Endometrial microvascular endothelial cells (primary cell): ENCODE results near the gene CPNE5. TPM values are rescaled to one million over a fixed set of nuclear protein-coding genes. Genes with fewer than 3 reads are reported as not detected.

Source experiments
- in situ Hi-C: cut with HindIII; loops from 2 replicates; pipeline ENCODE4 v1.10.0; 2017; ENCODE audit warnings: low sequenced_read_pairs, low pct_unique_long_range_greater_than_20kb; ENCODE audit errors: inconsistent ontology term
- total RNA-seq: library from RNA; depleted of rRNA; stranded (reverse); fragments of >200 nt; gene quantifications from one replicate; pipeline ENCODE4 v1.2.3, GENCODE V29; 2015; ENCODE audit errors: inconsistent ontology term

CPNE5 gene
- 3.5 TPM for total RNA-seq

- in situ Hi-C loops, result no loop called here
Observed at GRCh38 chr6:36838896-36839748, at the start of gene CPNE5. CPNE5 (minus strand) TSS chr6:36839444; CDS start chr6:36839377, 67 bp downstream.

- in situ Hi-C loops, result no loop called here
Observed at GRCh38 chr6:36888115-36888643, 48.9 kb upstream of the CPNE5 start.

GRCh38 chr6:36886950-36887618 lies 47.8 kb upstream of the CPNE5 start:
- in situ Hi-C loops, result no loop called here

GRCh38 chr6:36885461-36886401 lies 46.5 kb upstream of the CPNE5 start, which contains the start of gene C6orf89:
C6orf89 (plus strand) TSS chr6:36885952; CDS start chr6:36899445, 13,493 bp downstream.
- in situ Hi-C loops, result no loop called here

- in situ Hi-C loops, result no loop called here
Observed at GRCh38 chr6:36884610-36885009, 45.4 kb upstream of the CPNE5 start.

- in situ Hi-C loops, result no loop called here
Observed at GRCh38 chr6:36875250-36875633, 36.0 kb upstream of the CPNE5 start.

GRCh38 chr6:36874443-36875249 lies 35.4 kb upstream of the CPNE5 start, which contains the start of gene PPIL1:
PPIL1 (minus strand) TSS chr6:36874803; CDS start chr6:36874772, 31 bp downstream.
- in situ Hi-C loops, result no loop called here

GRCh38 chr6:36873612-36874442 lies 34.6 kb upstream of the CPNE5 start:
- in situ Hi-C loops, result no loop called here

GRCh38 chr6:36873115-36873514 lies 33.9 kb upstream of the CPNE5 start:
- in situ Hi-C loops, result no loop called here

- in situ Hi-C loops, result no loop called here
Observed at GRCh38 chr6:36871686-36872085, 32.4 kb upstream of the CPNE5 start.

GRCh38 chr6:36867471-36868224 lies 28.4 kb upstream of the CPNE5 start:
- in situ Hi-C loops, result no loop called here

GRCh38 chr6:36865835-36866234 lies 26.6 kb upstream of the CPNE5 start:
- in situ Hi-C loops, result no loop called here

GRCh38 chr6:36863670-36864540 lies 24.7 kb upstream of the CPNE5 start:
- in situ Hi-C loops, result no loop called here

- in situ Hi-C loops, result no loop called here
Observed at GRCh38 chr6:36862848-36863382, 23.7 kb upstream of the CPNE5 start.

GRCh38 chr6:36862164-36862847 lies 23.1 kb upstream of the CPNE5 start:
- in situ Hi-C loops, result no loop called here
